ENCODE measurements around the gene HIRA. TPM values are rescaled to one million over a fixed set of nuclear protein-coding genes. Genes with fewer than 3 reads are reported as not detected.

The HIRA gene
- total and polyA plus RNA-seq, 2 of the 8 experiments (the other 6 are each of a cell fraction or from before 2014, with no cell fraction given) = 34.9 to 67.2 TPM

GRCh38 chr22:19412923-19413322 lies 18.6 kb downstream of the HIRA start:
- Histone ChIP-seq H3K56ac (replicated peaks; ENCODE audit: insufficient read length, low read depth, low read length) (no peak overlapping the region), H4K20me1 (replicated peaks in 1 of 2; ENCODE audit: control insufficient read depth in 1 of 2, insufficient read depth in 2 of 2, low read length in 2 of 2) (peaks cover 10 to 20% of the 10 kb centered on the region in 2 experiments), H3K27ac (ENCODE audit: low read depth, low read length) (no peak overlapping the region), H4K8ac (ENCODE audit: extremely low read depth, insufficient read depth, low read length) (no peak overlapping the region), H4K91ac (replicated peaks; ENCODE audit: insufficient read length, low read length) (no peak overlapping the region), H3K23ac (ENCODE audit: insufficient read length) (no peak overlapping the region), H3K4me2 (ENCODE audit: insufficient read depth in 1 of 2, low read depth in 2 of 2, low read length in 2 of 2) (no peak overlapping the region), H3K23me2 (ENCODE audit: low read depth, low read length) (no peaks in the 10 kb centered on the region), H2BK12ac (ENCODE audit: low read depth, low read length) (no peak overlapping the region), H2BK120ac (replicated peaks; ENCODE audit: low read depth, low read length) (no peak overlapping the region), H3K4me3 (ENCODE audit: extremely low read depth in 1 of 4, insufficient read depth in 2 of 4, low read depth in 3 of 4, low read length in 4 of 4) (no peak overlapping the region), H3K79me1 (ENCODE audit: low read depth, low read length) (peaks cover 20% of the 10 kb centered on the region), H2BK15ac (ENCODE audit: low read length) (no peak overlapping the region), H3K36me3 (ENCODE audit: control insufficient read depth in 2 of 4, insufficient read depth in 4 of 4, low read length in 3 of 4) (peaks cover 1 to 16% (median 9%) of the 10 kb centered on the region in 4 experiments; a peak in 7 of 8 replicates), H2BK5ac (ENCODE audit: low read depth, low read length) (no peak overlapping the region), H3K79me2 (ENCODE audit: control insufficient read depth in 1 of 2, insufficient read depth in 2 of 2, low read length in 2 of 2) (peaks cover 10 to 71% of the 10 kb centered on the region in 2 experiments), H3K4ac (replicated peaks; ENCODE audit: insufficient read length, low read depth, low read length) (no peak overlapping the region), H3K9me3 (ENCODE audit: insufficient read depth in 2 of 2, low read depth in 1 of 2, low read length in 1 of 2) (no peaks in the 10 kb centered on the region), H2AFZ (ENCODE audit: low read length) (no peak overlapping the region), H2BK20ac (ENCODE audit: low read length) (no peak overlapping the region), H4K5ac (ENCODE audit: insufficient read length, low read depth, low read length) (no peak overlapping the region), H3K14ac (ENCODE audit: insufficient read length) (no peak overlapping the region), H2AK5ac (ENCODE audit: low read depth, low read length) (no peak overlapping the region), H3K4me1 (replicated peaks in 1 of 4; ENCODE audit: control insufficient read depth in 3 of 4, insufficient read depth in 4 of 4, low read length in 3 of 4) (no peaks in the 10 kb centered on the region; a peak in 1 of 7 replicates), H3K27me3 (replicated peaks in 1 of 4; ENCODE audit: control insufficient read depth in 3 of 4, extremely low read depth in 1 of 4, insufficient read depth in 3 of 4, low read length in 3 of 4) (no peaks in the 10 kb centered on the region), H3K9ac (replicated peaks in 1 of 4; ENCODE audit: extremely low read depth in 1 of 4, low read depth in 3 of 4, low read length in 3 of 4) (no peak overlapping the region), H3K18ac (ENCODE audit: extremely low read depth, low read length) (no peak overlapping the region)
- TF ChIP-seq TEAD4 (IDR thresholded peaks at IDR 0.05; ENCODE audit: low read depth, low read length) = no peak
- TF ChIP-seq CBX8 (IDR thresholded peaks at IDR 0.05; ENCODE audit: borderline replicate concordance, low read depth, low read length) = no peak
- TF ChIP-seq SIRT6 (IDR thresholded peaks at IDR 0.05; ENCODE audit: low read length) = no peak
- no peak for TF ChIP-seq JUND (IDR thresholded peaks at IDR 0.05; ENCODE audit: low read length)
- no peak for TF ChIP-seq TAF7 (optimal IDR thresholded peaks at IDR 0.05; ENCODE audit: borderline replicate concordance, low read depth, low read length)
- no peak for TF ChIP-seq CBX5 (IDR thresholded peaks at IDR 0.05; ENCODE audit: low read depth, low read length)
- no peak for TF ChIP-seq TAF1 (IDR thresholded peaks at IDR 0.05; ENCODE audit: low read depth, low read length)
- 88% methylated on average over 4 of the region's 4 CpGs; no CpG with 5 or more reads in 1 of the 2 experiments for WGBS, 2 experiments (ENCODE audit: extremely low coverage in 1 of 2, insufficient coverage in 1 of 2, insufficient read length in 1 of 2, insufficient replicate concordance in 2 of 2, low coverage in 1 of 2, low lambda C conversion rate in 2 of 2, missing lambda C conversion rate in 1 of 2)
- ChIA-PET CTCF (ENCODE audit: partially characterized antibody) (interaction anchor here (0.5 kb wide), 1 partner anchor 54 kb away, joined by 4 read pairs; no protein-coding TSS in a partner anchor), POLR2A (ENCODE audit: partially characterized antibody) (interaction anchor here (1.0 to 4.8 kb wide), 4 partner anchors 12 to 19 kb away, joined by 3 to 24 read pairs (median 9); partner anchors contain the start of genes HIRA and MRPL40)
- FAIRE-seq (no peak), DNase-seq (ENCODE audit: low read depth in 1 of 2, low spot score in 2 of 2) (no peak)
